Measurements from ENCODE around the gene TAMALIN. TPM values are rescaled to one million over a fixed set of nuclear protein-coding genes. Genes with fewer than 3 reads are reported as not detected.

TAMALIN gene
- total and polyA plus RNA-seq, 4 donors = 7.1 to 129 (median 39.0) TPM

DNA sequence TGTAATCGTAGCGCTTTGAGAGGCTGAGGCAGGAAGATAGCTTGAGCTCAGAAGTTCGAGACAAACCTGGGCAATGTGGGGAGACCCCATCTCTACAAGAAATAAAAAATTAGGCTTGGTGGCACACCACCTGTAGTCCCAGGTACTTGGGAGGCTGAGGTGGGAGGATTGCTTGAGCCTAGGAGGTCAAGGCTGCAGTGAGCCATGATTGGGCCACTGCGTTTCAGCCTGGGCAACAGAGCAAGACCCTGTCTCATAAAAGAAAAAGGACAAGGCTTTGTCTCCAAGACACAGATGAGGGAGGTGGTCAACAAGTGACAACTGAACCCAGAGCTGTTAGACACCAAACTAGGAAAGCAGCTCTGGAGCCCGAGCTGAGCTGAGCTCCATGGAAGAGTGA is 14.5 kb upstream of the TAMALIN start:
- Histone ChIP-seq H3K27me3 (ENCODE audit: control insufficient read depth in 1 of 2, insufficient read depth in 2 of 2, low read length in 1 of 2) (no peaks in the 10 kb centered on the region), H3K36me3 (ENCODE audit: control insufficient read depth in 1 of 2, insufficient read depth in 2 of 2, low read length in 1 of 2) (peaks cover 0 to 3% of the 10 kb centered on the region in 2 donors), H3K4me1 (ENCODE audit: control insufficient read depth in 1 of 2, insufficient read depth in 2 of 2, low read length in 2 of 2) (no peaks in the 10 kb centered on the region), H3K27ac (ENCODE audit: low read depth in 1 of 2, low read length in 2 of 2) (no peak overlapping the region), H3K9me3 (ENCODE audit: control insufficient read depth, low read length) (no peaks in the 10 kb centered on the region), H3K4me3 (ENCODE audit: low read length in 2 of 2) (no peak overlapping the region)
- DNase-seq (no peak), ATAC-seq (ENCODE audit: low FRiP score) (no peak)
- intact Hi-C loops (cut with DNase I) = no loop called here
- 82 to 83% methylated on average over 5 of the region's 5 CpGs for WGBS, 2 donors

DNA sequence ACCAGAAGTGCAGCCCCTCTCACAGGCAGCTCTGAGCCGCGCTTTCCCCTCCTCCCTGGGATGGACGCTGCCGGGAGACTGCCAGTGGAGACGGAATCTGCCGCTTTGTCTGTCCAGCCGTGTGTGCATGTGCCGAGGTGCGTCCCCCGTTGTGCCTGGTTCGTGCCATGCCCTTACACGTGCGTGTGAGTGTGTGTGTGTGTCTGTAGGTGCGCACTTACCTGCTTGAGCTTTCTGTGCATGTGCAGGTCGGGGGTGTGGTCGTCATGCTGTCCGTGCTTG is 12.3 kb upstream of the TAMALIN start:
- no peak for DNase-seq
- WGBS, 2 donors = 92 to 94% methylated on average over 16 to 17 of the region's 17 CpGs

DNA sequence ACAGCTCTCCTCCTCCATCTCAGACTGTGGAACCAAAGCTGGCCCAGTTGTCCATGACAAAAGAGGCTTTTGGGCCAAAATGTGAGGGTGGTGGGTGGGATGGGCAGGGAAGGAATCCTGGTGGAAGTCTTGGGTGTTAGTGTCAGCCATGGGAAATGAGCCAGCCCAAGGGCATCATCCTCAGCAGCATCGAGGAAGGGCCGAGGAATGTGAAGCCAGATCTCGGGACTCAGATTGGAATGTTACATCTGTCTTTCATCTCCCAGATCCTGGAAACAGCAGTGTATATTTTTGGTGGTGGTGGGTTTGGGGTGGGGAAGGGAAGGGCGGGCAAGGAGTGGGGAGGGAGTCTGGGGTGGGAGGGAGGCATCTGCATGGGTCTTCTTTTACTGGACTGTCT is 11.8 kb upstream of the TAMALIN start:
- Histone ChIP-seq H3K27ac (ENCODE audit: low read depth in 1 of 2, low read length in 2 of 2) (no peak overlapping the region), H3K4me1 (ENCODE audit: control insufficient read depth in 1 of 2, insufficient read depth in 2 of 2, low read length in 2 of 2) (no peaks in the 10 kb centered on the region), H3K36me3 (ENCODE audit: control insufficient read depth in 1 of 2, insufficient read depth in 2 of 2, low read length in 1 of 2) (peaks cover 0 to 5% of the 10 kb centered on the region in 2 donors), H3K9me3 (ENCODE audit: control insufficient read depth, low read length) (no peaks in the 10 kb centered on the region), H3K27me3 (ENCODE audit: control insufficient read depth in 1 of 2, insufficient read depth in 2 of 2, low read length in 1 of 2) (no peaks in the 10 kb centered on the region), H3K4me3 (ENCODE audit: low read length in 2 of 2) (no peak overlapping the region)
- DNase-seq = no peak
- intact Hi-C loops (cut with DNase I) = no loop called here
- 55 to 71% methylated on average over 4 of the region's 4 CpGs for WGBS, 2 donors
- no peak for ATAC-seq (ENCODE audit: low FRiP score)

More for the DNA sequence above, 12.3 kb upstream of the TAMALIN start:
- Histone ChIP-seq H3K27ac (ENCODE audit: low read depth in 1 of 2, low read length in 2 of 2) (no peak overlapping the region), H3K27me3 (ENCODE audit: control insufficient read depth in 1 of 2, insufficient read depth in 2 of 2, low read length in 1 of 2) (no peaks in the 10 kb centered on the region), H3K36me3 (ENCODE audit: control insufficient read depth in 1 of 2, insufficient read depth in 2 of 2, low read length in 1 of 2) (peaks cover 0 to 5% of the 10 kb centered on the region in 2 donors), H3K4me1 (ENCODE audit: control insufficient read depth in 1 of 2, insufficient read depth in 2 of 2, low read length in 2 of 2) (no peaks in the 10 kb centered on the region), H3K4me3 (ENCODE audit: low read length in 2 of 2) (no peak overlapping the region), H3K9me3 (ENCODE audit: control insufficient read depth, low read length) (no peaks in the 10 kb centered on the region)
- ATAC-seq (ENCODE audit: low FRiP score) = no peak
- intact Hi-C loops (cut with DNase I) = no loop called here

DNA sequence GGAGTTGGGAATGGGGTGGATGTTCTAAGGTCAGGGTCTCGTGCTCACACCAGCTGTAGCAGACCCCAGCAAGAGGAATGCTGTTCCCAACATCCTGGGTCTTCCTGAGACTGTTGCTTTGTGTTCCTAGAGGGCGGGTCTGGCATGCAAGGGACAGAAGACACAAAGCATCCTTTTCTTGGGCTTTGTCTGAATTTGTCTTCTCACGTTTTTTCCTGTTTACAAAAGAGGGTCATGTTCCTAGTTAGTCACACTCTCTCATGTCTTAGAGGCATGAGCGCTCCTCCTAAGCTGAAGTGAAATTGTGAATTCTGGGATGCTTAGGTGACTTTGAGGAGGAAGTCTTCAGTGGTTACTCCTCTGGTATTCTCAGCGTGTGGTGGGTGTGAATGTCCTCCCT is 9.6 kb upstream of the TAMALIN start:
- no peak overlapping the region for H3K4me3 ChIP-seq (ENCODE audit: low read length in 2 of 2)
- intact Hi-C loops (cut with DNase I) = no loop called here
- no peak for DNase-seq
- H3K4me1 ChIP-seq (ENCODE audit: control insufficient read depth in 1 of 2, insufficient read depth in 2 of 2, low read length in 2 of 2) = no peaks in the 10 kb centered on the region
- no peaks in the 10 kb centered on the region for H3K9me3 ChIP-seq (ENCODE audit: control insufficient read depth, low read length)
- 83 to 87% methylated on average over 5 of the region's 5 CpGs for WGBS, 2 donors
- peaks cover 0 to 5% of the 10 kb centered on the region in 2 donors for H3K36me3 ChIP-seq (ENCODE audit: control insufficient read depth in 1 of 2, insufficient read depth in 2 of 2, low read length in 1 of 2)
- no peak for ATAC-seq (ENCODE audit: low FRiP score)
- no peaks in the 10 kb centered on the region for H3K27me3 ChIP-seq (ENCODE audit: control insufficient read depth in 1 of 2, insufficient read depth in 2 of 2, low read length in 1 of 2)
- H3K27ac ChIP-seq (ENCODE audit: low read depth in 1 of 2, low read length in 2 of 2) = no peak overlapping the region

DNA sequence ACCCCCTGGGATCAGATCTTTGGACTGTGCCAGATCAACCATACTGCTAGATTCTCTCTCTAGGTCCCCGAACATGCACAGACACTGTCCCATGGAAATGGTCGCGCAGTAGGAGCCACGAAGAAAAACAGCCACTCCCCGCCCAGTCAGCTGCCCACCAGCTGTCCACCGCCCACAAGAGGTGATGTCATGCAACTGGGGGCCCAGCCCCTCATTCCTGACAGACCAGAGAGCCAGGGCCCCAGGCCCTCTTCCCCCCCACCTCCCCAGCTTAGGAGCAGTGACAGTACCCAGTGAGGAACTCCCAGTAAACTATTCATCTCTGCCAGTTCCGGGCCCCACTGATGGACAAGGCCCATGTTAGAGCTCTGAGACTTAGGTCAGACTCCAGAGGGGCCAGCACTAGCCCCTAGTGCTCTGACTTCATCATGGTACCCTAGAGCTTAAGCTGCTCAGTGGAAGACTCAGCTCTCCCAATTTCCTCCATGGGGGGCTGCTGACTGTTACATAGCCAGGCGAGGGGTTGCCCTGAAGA is 3.7 kb upstream of the TAMALIN start:
- Histone ChIP-seq H3K27ac (ENCODE audit: low read depth in 1 of 2, low read length in 2 of 2) (no peak overlapping the region), H3K27me3 (ENCODE audit: control insufficient read depth in 1 of 2, insufficient read depth in 2 of 2, low read length in 1 of 2) (no peaks in the 10 kb centered on the region), H3K4me1 (ENCODE audit: control insufficient read depth in 1 of 2, insufficient read depth in 2 of 2, low read length in 2 of 2) (no peaks in the 10 kb centered on the region), H3K36me3 (ENCODE audit: control insufficient read depth in 1 of 2, insufficient read depth in 2 of 2, low read length in 1 of 2) (peaks cover 0 to under 1% of the 10 kb centered on the region in 2 donors), H3K9me3 (ENCODE audit: control insufficient read depth, low read length) (no peaks in the 10 kb centered on the region), H3K4me3 (ENCODE audit: low read length in 2 of 2) (no peak overlapping the region)
- 86 to 90% methylated on average over 8 of the region's 8 CpGs for whole genome bisulfite sequencing, 2 donors
- DNase-seq (no peak), ATAC-seq (ENCODE audit: low FRiP score) (no peak)
- intact Hi-C loops (cut with DNase I) = loop anchor here in 1 of 2 donors (5.0 kb wide), 1 partner anchor 84 kb away; no protein-coding TSS in a partner anchor

- H3K4me3 ChIP-seq (ENCODE audit: low read length in 2 of 2) = no peak overlapping the region
- DNase-seq (no peak), ATAC-seq (ENCODE audit: low FRiP score) (no peak)
- 80 to 82% methylated on average over 6 of the region's 6 CpGs for WGBS, 2 donors
- H3K4me1 ChIP-seq (ENCODE audit: control insufficient read depth in 1 of 2, insufficient read depth in 2 of 2, low read length in 2 of 2) = no peaks in the 10 kb centered on the region
- H3K27ac ChIP-seq (ENCODE audit: low read depth in 1 of 2, low read length in 2 of 2) = no peak overlapping the region
- no peaks in the 10 kb centered on the region for H3K36me3 ChIP-seq (ENCODE audit: control insufficient read depth in 1 of 2, insufficient read depth in 2 of 2, low read length in 1 of 2)
- H3K9me3 ChIP-seq (ENCODE audit: control insufficient read depth, low read length) = no peaks in the 10 kb centered on the region
- H3K27me3 ChIP-seq (ENCODE audit: control insufficient read depth in 1 of 2, insufficient read depth in 2 of 2, low read length in 1 of 2) = no peaks in the 10 kb centered on the region
- intact Hi-C loops (cut with DNase I) = loop anchor here in 1 of 2 donors (5.0 kb wide), 1 partner anchor 84 kb away; no protein-coding TSS in a partner anchor
Measured at GRCh38 chr12:52003591-52003990, 3.2 kb upstream of the TAMALIN start.

DNA sequence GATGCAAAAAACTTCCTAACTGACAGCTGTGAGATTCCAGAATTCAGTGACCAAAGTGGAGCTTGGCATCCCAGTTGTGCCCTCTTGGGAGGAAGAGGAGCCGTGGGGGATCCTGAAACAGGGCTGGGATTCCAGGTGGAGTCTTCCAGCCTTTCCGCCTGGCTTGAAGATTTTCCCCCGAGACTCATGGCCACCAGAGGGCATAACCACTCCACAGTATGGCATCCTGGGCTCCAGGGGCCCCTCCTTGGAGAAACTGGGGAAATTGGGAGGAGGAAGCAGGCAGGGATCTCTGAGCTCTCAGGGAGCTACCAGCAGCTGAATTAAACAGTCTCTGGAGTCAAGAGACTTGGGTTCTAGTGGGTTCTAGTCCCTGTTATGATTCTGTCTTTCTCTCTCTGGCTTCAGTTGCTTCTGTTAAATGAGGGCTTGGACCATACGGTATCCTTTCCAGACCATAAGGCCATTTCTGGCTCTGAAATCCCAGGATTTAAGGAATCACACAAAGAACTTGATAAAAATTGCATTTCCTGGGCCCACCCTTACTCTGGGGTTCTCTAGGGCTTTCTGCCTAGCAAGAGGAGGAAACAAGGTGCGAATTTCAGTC is 2.6 kb upstream of the TAMALIN start:
- H3K27ac ChIP-seq (ENCODE audit: low read depth in 1 of 2, low read length in 2 of 2) = no peak overlapping the region
- ATAC-seq (ENCODE audit: low FRiP score) (no peak), DNase-seq (peak; percentile 66 to 78)
- intact Hi-C loops (cut with DNase I) = loop anchor here (2.0 to 5.0 kb wide), 2 partner anchors 19 to 83 kb away; no protein-coding TSS in a partner anchor
- no peaks in the 10 kb centered on the region for H3K9me3 ChIP-seq (ENCODE audit: control insufficient read depth, low read length)
- no peaks in the 10 kb centered on the region for H3K27me3 ChIP-seq (ENCODE audit: control insufficient read depth in 1 of 2, insufficient read depth in 2 of 2, low read length in 1 of 2)
- no peak overlapping the region for H3K4me3 ChIP-seq (ENCODE audit: low read length in 2 of 2)
- H3K36me3 ChIP-seq (ENCODE audit: control insufficient read depth in 1 of 2, insufficient read depth in 2 of 2, low read length in 1 of 2) = no peaks in the 10 kb centered on the region
- WGBS, 2 donors = 55 to 64% methylated on average over 5 of the region's 5 CpGs
- H3K4me1 ChIP-seq (ENCODE audit: control insufficient read depth in 1 of 2, insufficient read depth in 2 of 2, low read length in 2 of 2) = no peaks in the 10 kb centered on the region

DNA sequence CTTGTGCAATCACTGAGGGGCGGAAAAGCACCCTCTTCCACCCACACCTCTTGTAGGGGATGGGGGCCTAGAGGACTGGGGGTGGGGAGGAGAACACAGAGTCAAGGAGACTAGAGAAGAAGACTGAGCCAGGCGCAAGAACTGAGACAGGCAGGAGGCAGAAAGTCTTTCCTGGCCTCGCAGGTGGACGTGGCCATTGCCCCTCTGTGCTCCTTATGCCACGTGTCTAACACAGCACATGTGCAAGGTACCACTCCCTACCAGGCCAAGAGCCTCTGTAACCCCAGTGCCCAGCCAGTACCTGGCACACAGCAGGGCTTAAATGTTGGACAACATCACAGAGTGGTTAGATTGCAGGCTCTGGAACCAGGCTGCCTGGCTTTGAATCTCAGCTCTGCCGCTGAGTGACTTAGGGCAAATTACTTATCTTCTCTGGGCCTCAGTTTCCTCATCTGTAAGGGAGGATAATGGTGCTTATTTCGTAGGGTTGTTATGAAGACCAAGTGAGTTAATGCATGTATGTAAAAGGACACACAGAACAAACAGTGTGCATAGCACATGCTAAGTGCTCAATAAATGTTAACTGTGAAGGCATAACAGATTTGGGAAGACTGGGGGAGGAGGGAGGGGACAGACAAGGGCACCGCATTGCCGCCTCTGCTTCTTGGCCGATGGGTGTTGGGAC is 1.4 kb upstream of the TAMALIN start:
- intact Hi-C loops (cut with DNase I) = loop anchor here in 1 of 2 donors (2.0 kb wide), 1 partner anchor 17 kb away; no protein-coding TSS in a partner anchor
- ATAC-seq (ENCODE audit: low FRiP score) = no peak
- Histone ChIP-seq H3K9me3 (ENCODE audit: control insufficient read depth, low read length) (no peaks in the 10 kb centered on the region), H3K36me3 (ENCODE audit: control insufficient read depth in 1 of 2, insufficient read depth in 2 of 2, low read length in 1 of 2) (no peaks in the 10 kb centered on the region), H3K4me3 (ENCODE audit: low read length in 2 of 2) (no peak overlapping the region), H3K27ac (ENCODE audit: low read depth in 1 of 2, low read length in 2 of 2) (no peak overlapping the region), H3K4me1 (ENCODE audit: control insufficient read depth in 1 of 2, insufficient read depth in 2 of 2, low read length in 2 of 2) (no peaks in the 10 kb centered on the region), H3K27me3 (ENCODE audit: control insufficient read depth in 1 of 2, insufficient read depth in 2 of 2, low read length in 1 of 2) (no peaks in the 10 kb centered on the region)
- no peak for DNase-seq
- WGBS, 2 donors = 90 to 92% methylated on average over 10 of the region's 10 CpGs
